Activated CD4-positive, alpha-beta memory T cell treated with anti-CD3 and anti-CD28 coated beads, Interleukin-2, amount 10 ng/mL, durations not matched to agents 7 days and 5 days (primary cell): Measurements from ENCODE around the gene CKMT2. TPM values are rescaled to one million over a fixed set of nuclear protein-coding genes. Genes with fewer than 3 reads are reported as not detected.

Experiments used
- total RNA-seq, 2 experiments: library from RNA; stranded (reverse); gene quantifications; one replicate each; pipeline ENCODE4 v1.2.3, GENCODE V29; 2021

The CKMT2 gene
- total RNA-seq, 2 experiments from 2014 or later, result not detected

Other genes with a start within 250 kb of the CKMT2 start
- gene ZCCHC9, start 68.3 kb downstream of the CKMT2 start, total RNA-seq, result 10 to 100 TPM; 41.3 to 43.2 TPM
- gene ACOT12, start 160.8 kb downstream of the CKMT2 start, total RNA-seq, result not detected